DOHH2 (cell line): ENCODE measurements around the gene DYNLT2B.

ENCODE experiments used
- EZH2phosphoT487 ChIP-seq: fragments of 200-600 bp; sonication (generic); IDR thresholded peaks from 2 replicates; pipeline ENCODE4 v1.6.1; 2017; ENCODE audit warnings: borderline replicate concordance, mild to moderate bottlenecking, antibody characterized with exemption, low read length, moderate library complexity, mixed read lengths
- TF ChIP-seq, protein P1 (sequence below): fragments of 200-600 bp; sonication (generic); IDR thresholded peaks from one replicate; pipeline ENCODE4 v1.5.1; 2014; ENCODE audit warnings: antibody characterized with exemption, mild to moderate bottlenecking, low read depth, low read length; ENCODE audit not compliant: poor library complexity, severe bottlenecking

DNA sequence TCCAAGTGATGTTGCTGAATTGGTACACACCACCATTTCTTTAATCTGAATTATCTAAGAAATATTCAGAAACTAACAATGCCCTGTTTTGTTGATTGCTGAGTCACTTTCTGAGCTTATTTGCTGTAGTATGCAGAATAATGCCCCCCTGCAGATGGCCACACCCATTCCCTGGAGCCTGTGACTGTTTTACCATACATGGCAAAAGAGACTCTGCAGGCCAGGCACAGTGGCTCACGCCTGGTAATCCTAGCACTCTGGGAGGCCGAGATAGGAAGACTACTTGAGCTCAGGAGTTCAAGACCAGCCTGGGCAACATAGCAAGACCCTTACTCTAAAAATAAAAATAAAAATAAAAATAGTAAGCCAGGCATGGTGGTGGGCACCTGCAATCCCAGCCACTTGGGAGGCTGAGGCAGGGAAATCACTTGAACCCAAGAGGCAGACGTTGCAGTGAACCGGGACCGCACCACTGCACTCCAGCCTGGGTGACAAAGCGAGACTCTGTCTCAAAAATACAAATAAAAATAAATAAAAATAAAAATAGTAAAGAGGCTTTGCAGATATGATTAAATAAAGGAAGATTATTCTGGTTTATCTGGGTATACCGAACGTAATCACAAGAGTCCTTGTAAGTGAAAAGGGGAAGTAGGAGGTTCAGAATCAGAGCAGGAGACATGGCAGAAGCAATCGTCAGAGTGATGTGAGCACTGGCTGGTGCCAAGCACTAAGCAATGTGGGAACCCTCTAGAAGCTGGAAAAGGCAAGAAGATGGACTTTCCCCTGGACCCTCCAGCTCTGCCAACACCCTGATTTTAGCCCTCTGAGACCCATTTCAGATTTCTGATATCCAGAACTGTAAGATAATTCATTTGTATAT is 49.5 kb downstream of the DYNLT2B start:
- TF ChIP-seq, protein P1, sequence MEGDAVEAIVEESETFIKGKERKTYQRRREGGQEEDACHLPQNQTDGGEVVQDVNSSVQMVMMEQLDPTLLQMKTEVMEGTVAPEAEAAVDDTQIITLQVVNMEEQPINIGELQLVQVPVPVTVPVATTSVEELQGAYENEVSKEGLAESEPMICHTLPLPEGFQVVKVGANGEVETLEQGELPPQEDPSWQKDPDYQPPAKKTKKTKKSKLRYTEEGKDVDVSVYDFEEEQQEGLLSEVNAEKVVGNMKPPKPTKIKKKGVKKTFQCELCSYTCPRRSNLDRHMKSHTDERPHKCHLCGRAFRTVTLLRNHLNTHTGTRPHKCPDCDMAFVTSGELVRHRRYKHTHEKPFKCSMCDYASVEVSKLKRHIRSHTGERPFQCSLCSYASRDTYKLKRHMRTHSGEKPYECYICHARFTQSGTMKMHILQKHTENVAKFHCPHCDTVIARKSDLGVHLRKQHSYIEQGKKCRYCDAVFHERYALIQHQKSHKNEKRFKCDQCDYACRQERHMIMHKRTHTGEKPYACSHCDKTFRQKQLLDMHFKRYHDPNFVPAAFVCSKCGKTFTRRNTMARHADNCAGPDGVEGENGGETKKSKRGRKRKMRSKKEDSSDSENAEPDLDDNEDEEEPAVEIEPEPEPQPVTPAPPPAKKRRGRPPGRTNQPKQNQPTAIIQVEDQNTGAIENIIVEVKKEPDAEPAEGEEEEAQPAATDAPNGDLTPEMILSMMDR, result no peak
- TF ChIP-seq EZH2phosphoT487, result no peak
